ENCODE results near the gene GABRB3.

Gene GABRB3

GRCh38 chr15:26686547-26687187 lies 86.2 kb downstream of the GABRB3 start:
- no peak for DNase-seq (ENCODE audit: low read depth, low spot score)
- no peak overlapping the region for H3K27ac ChIP-seq

- H3K27ac ChIP-seq, result no peak overlapping the region
- DNase-seq (ENCODE audit: low read depth, low spot score), result no peak
These were observed 90.2 kb downstream of the GABRB3 start for GRCh38 chr15:26682598-26683164.

DNA sequence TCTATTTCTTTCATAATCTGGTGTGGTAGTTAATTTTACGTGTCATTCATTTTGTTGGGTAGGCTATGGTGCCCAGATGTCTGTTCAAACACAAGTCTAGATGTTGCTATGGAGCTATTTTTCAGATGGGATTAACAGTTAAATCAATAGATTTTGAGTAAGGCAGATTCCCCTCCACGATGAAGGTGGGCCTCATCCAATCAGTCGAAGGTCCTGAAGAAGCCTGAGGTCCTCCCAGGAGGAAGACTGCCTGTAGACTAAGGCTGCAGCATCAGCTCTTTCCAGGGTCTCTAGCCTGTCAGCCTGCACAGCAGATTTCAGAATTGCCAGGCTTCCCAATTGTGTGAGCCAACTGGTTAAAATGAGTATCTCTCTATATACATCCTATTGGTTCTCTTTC lies 92.9 kb downstream of the GABRB3 start:
- H3K27ac ChIP-seq, result no peak overlapping the region
- DNase-seq (ENCODE audit: low read depth, low spot score), result no peak

- DNase-seq (ENCODE audit: low read depth, low spot score), result no peak
- H3K27ac ChIP-seq, result no peak overlapping the region
These were observed 96.8 kb downstream of the GABRB3 start for GRCh38 chr15:26676115-26676514.

- no peak for DNase-seq (ENCODE audit: low read depth, low spot score)
- H3K27ac ChIP-seq, result no peak overlapping the region
These were observed 98.4 kb downstream of the GABRB3 start for GRCh38 chr15:26674467-26674866.

- H3K27ac ChIP-seq, result no peak overlapping the region
- DNase-seq (ENCODE audit: low read depth, low spot score), result no peak
These were observed 99.4 kb downstream of the GABRB3 start for GRCh38 chr15:26673445-26673844.

DNA sequence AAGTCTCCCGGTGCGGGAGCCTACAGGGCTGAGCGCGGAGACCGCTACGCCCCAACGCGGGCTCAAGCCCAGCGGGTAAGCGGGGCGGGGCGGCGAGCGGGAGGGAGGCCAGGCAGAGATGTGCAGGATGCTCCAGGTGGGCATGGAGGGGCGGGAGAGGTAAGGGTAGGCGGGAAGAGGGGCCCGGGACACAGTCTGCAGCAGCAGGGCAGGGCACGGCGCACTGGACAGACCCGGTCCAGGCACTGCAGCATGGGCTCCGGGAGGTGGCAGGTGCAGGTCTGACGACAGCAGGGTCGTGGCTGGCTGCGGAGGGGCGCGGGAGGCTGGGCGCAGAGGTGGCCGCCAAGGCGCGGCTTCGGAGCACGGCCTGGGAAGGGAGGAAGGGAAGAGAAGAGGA lies 102.8 kb downstream of the GABRB3 start:
- DNase-seq (ENCODE audit: low read depth, low spot score), result no peak
- no peak overlapping the region for H3K27ac ChIP-seq

- H3K27ac ChIP-seq, result no peak overlapping the region
- DNase-seq (ENCODE audit: low read depth, low spot score), result no peak
These were observed 105.5 kb downstream of the GABRB3 start for GRCh38 chr15:26667222-26667988.

GRCh38 chr15:26665957-26666791 lies 106.7 kb downstream of the GABRB3 start:
- DNase-seq (ENCODE audit: low read depth, low spot score), result no peak
- no peak overlapping the region for H3K27ac ChIP-seq

GRCh38 chr15:26662283-26662682 lies 110.6 kb downstream of the GABRB3 start:
- no peak overlapping the region for H3K27ac ChIP-seq
- DNase-seq (ENCODE audit: low read depth, low spot score), result no peak

GRCh38 chr15:26661748-26662147 lies 111.1 kb downstream of the GABRB3 start:
- no peak for DNase-seq (ENCODE audit: low read depth, low spot score)
- H3K27ac ChIP-seq, result no peak overlapping the region

GRCh38 chr15:26661107-26661506 lies 111.8 kb downstream of the GABRB3 start:
- no peak overlapping the region for H3K27ac ChIP-seq
- no peak for DNase-seq (ENCODE audit: low read depth, low spot score)

DNA sequence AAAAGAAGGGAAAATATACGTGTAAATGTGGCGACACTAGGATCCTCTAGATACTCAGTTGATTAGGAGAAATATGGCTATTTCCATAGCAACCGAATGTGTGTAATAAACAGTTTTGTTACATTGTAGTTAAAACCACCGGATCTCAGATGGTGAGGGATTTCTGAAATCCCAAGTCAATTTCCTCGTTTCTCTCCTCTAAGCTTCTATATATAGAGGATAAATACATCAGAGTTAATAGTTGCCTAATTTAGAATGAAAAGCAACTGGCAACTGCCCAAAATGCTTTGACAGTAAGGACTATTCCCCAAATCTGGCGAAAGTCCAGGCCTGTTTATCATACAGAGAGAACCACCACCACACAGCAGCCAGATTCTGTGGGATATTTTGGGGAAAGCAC lies 112.6 kb downstream of the GABRB3 start:
- no peak for DNase-seq (ENCODE audit: low read depth, low spot score)
- no peak overlapping the region for H3K27ac ChIP-seq

DNA sequence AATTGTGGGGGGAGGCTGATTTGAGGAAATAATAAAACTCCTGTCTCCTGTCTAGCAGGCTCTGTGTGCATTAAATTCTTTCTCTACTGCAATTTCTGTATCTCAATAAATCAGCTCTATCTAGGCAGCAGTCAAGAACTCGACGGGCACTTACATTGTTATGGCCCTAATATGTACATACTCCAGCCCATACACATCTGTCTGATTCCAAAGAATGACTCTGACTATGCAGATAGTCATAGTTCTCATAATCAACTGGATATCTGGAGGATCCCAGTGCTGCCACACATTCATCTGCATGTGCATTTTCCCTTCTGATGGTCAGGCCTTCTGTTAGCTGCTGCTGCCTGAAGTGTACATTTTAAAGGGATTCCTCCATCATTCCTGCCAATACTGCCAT lies 114.6 kb downstream of the GABRB3 start:
- no peak overlapping the region for H3K27ac ChIP-seq
- DNase-seq (ENCODE audit: low read depth, low spot score), result no peak

DNA sequence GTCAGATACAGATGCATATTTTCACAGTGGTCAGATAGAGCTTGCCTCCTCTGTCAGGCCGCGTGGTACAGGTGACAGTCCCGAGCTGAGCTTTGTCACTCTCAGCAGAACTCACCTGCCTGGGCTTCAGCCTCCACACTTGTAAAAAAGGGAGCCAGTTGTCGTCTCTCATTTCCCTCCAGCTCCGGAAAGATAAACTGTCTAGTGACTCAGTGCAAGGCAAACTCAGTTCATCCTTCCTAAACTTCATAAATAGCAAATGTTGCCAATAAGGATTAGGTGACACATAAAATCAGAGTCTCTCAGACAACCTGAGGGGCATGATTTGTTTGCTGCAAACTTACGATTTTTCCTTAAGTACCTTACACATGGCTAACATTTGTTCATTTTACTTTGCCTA lies 116.8 kb downstream of the GABRB3 start:
- DNase-seq (ENCODE audit: low read depth, low spot score), result no peak

GRCh38 chr15:26651909-26652308 lies 121.0 kb downstream of the GABRB3 start:
- H3K27ac ChIP-seq, result no peak overlapping the region

More for the DNA sequence above, 116.8 kb downstream of the GABRB3 start:
- H3K27ac ChIP-seq, result no peak overlapping the region

DNA sequence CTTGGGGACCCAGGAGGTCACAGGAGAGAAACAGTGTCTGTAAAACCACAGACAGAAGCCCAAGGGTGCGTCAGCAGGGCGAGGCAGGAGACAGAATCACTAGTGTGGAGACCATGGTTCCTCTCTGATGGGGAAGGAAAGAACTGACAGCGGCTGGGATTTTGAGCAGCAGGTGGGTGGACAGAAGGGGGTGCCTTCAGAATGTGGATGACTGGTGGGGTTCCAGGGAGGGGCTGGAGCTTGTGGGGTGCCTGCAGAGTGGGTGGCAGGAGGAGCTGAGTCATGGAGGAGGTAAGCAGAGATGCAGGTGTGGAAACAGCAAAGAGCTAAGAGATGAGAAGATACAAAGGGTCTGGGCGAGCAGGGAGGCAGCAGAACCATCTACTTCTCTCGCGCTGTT lies 124.2 kb downstream of the GABRB3 start:
- no peak overlapping the region for H3K27ac ChIP-seq
- DNase-seq (ENCODE audit: low read depth, low spot score), result no peak

More at GRCh38 chr15:26651909-26652308, 121.0 kb downstream of the GABRB3 start:
- no peak for DNase-seq (ENCODE audit: low read depth, low spot score)

- no peak overlapping the region for H3K27ac ChIP-seq
- no peak for DNase-seq (ENCODE audit: low read depth, low spot score)
These were observed 127.9 kb downstream of the GABRB3 start for GRCh38 chr15:26644948-26645347.

- no peak for DNase-seq (ENCODE audit: low read depth, low spot score)
- H3K27ac ChIP-seq, result no peak overlapping the region
These were observed 131.7 kb downstream of the GABRB3 start for GRCh38 chr15:26641144-26641543.

GRCh38 chr15:26640601-26641000 lies 132.3 kb downstream of the GABRB3 start:
- no peak overlapping the region for H3K27ac ChIP-seq
- no peak for DNase-seq (ENCODE audit: low read depth, low spot score)

GRCh38 chr15:26639966-26640365 lies 132.9 kb downstream of the GABRB3 start:
- no peak for DNase-seq (ENCODE audit: low read depth, low spot score)
- H3K27ac ChIP-seq, result no peak overlapping the region

Measured in epithelial cell of prostate (primary cell).